Type B pancreatic cell (in vitro differentiated cells): ENCODE measurements around the gene RBM14. TPM values are rescaled to one million over a fixed set of nuclear protein-coding genes. Genes with fewer than 3 reads are reported as not detected.
"Not testable (repeated sequence)": the region's sequence is repeated elsewhere in the genome, so short reads cannot be mapped to it uniquely, and the experiment has no call there.

Source experiments
- DNase-seq: peaks from one replicate; pipeline ENCODE4 v3.0.0; 2021; ENCODE audit warnings: mixed read lengths; ENCODE audit not compliant: unreplicated experiment; ENCODE audit errors: extremely low spot score
- H3K27ac Mint-ChIP-seq: 2 replicates; pipeline ENCODE4 v1.8.0; 2021; ENCODE audit warnings: mild to moderate bottlenecking, mixed read lengths
- H3K27me3 Mint-ChIP-seq: 2 replicates; pipeline ENCODE4 v1.8.0; 2021; ENCODE audit warnings: mixed read lengths
- H3K36me3 Mint-ChIP-seq: 2 replicates; pipeline ENCODE4 v1.8.0; 2021; ENCODE audit warnings: mixed read lengths
- H3K4me1 Mint-ChIP-seq: one replicate; pipeline ENCODE4 v1.8.0; 2021; ENCODE audit warnings: mixed read lengths; ENCODE audit not compliant: unreplicated experiment
- H3K4me3 Mint-ChIP-seq: 2 replicates; pipeline ENCODE4 v1.8.0; 2021; ENCODE audit warnings: mild to moderate bottlenecking, mixed read lengths
- H3K9me3 Mint-ChIP-seq: 2 replicates; pipeline ENCODE4 v1.8.0; 2021; ENCODE audit warnings: mixed read lengths
- total RNA-seq: library from RNA; stranded (reverse); gene quantifications from 2 replicates; pipeline ENCODE4 v1.2.1, GENCODE V29; 2021; ENCODE audit warnings: low replicate concordance
- TF ChIP-seq, protein P1 (sequence below): fragments of 200-600 bp; sonication (generic); conservative IDR thresholded peaks from 2 replicates; pipeline ENCODE4 v1.5.0; 2021; ENCODE audit warnings: antibody characterized with exemption, mild to moderate bottlenecking

The RBM14 gene
- total RNA-seq, 1 donor from 2014 or later, result 128 TPM

DNA sequence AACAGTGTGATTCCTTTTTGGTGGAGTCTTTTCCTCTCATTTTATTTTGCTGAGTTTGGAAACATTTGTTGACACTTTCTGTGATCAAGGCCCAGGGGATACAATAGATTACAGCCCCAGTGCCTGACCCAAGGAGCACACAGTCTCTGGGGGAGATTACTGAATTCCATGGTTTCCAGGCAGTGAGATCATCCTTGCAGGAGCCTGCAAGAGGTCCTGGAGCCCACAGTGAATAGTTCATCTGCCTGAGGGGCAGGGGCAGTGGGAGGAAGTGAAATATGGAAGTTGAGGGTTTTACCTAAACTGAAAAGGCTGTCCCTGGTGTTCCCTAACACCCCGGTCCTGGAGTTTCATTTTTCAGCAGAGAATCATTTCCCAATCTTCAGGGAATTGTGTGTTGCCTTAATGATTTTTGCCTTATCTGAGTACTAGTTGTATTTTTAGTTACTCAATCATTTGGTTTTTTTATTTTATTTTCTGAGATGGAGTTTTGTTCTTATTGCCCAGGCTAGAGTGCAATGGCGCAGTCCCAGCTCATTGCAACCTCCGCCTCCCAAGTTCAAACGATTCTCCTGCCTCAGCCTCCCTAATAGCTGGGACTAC, 15.7 kb upstream of the RBM14 start:
- TF ChIP-seq, protein P1, sequence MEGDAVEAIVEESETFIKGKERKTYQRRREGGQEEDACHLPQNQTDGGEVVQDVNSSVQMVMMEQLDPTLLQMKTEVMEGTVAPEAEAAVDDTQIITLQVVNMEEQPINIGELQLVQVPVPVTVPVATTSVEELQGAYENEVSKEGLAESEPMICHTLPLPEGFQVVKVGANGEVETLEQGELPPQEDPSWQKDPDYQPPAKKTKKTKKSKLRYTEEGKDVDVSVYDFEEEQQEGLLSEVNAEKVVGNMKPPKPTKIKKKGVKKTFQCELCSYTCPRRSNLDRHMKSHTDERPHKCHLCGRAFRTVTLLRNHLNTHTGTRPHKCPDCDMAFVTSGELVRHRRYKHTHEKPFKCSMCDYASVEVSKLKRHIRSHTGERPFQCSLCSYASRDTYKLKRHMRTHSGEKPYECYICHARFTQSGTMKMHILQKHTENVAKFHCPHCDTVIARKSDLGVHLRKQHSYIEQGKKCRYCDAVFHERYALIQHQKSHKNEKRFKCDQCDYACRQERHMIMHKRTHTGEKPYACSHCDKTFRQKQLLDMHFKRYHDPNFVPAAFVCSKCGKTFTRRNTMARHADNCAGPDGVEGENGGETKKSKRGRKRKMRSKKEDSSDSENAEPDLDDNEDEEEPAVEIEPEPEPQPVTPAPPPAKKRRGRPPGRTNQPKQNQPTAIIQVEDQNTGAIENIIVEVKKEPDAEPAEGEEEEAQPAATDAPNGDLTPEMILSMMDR, result no peak
- H3K27ac Mint-ChIP-seq, result peak overlapping the region; percentile 59
- no peaks in the 10 kb centered on the region for H3K27me3 Mint-ChIP-seq
- no peak overlapping the region for H3K4me3 Mint-ChIP-seq
- no peak for DNase-seq
- H3K4me1 Mint-ChIP-seq, result peaks cover 5% of the 10 kb centered on the region
- H3K36me3 Mint-ChIP-seq, result peaks cover 4% of the 10 kb centered on the region
- H3K9me3 Mint-ChIP-seq, result no peaks in the 10 kb centered on the region

DNA sequence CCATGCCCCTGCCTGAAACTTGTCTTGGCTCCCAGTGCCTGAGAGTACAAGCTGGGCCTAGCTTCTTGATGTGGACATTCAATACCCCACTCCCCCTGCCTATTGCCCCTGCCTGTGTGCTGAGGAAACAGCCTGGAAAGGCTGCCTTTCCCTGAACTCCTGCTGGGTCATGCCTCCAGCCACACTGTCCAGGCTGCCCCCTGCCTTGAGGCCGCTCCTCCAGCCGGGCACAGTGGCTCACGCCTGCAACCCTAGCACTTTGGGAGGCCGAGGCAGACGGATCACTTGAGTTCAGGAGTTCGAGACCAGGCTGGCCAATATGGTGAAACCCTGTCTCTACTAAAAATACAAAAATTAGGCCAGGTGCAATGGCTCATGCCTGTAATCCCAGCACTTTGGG, 13.4 kb upstream of the RBM14 start:
- Mint-ChIP-seq H3K27me3 (no peaks in the 10 kb centered on the region), H3K36me3 (peaks cover 4% of the 10 kb centered on the region), H3K4me1 (peaks cover 5% of the 10 kb centered on the region), H3K4me3 (no peak overlapping the region), H3K9me3 (no peaks in the 10 kb centered on the region), H3K27ac (no peak overlapping the region)
- no peak for DNase-seq
- TF ChIP-seq, protein P1, result no peak

DNA sequence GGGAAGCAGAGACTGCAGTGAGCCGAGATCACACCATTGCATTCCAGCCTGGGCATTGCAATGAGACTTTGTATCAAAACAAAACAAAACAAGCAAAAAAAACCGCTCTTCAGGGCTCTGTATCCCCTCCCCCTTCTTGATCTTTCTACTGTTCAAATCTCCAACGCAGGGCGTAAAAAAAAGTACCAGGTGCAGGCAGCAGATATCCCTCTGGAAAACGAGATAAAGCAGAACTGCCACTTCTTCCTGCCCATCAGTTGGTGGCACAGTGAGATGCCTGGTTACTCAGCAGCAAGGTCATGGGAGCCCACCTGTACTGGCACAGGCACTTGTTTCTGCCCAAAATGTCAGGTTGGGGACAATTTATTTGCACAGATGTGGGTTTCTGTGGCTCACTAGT, 12.3 kb upstream of the RBM14 start:
- DNase-seq, result no peak
- H3K36me3 Mint-ChIP-seq, result peaks cover 4% of the 10 kb centered on the region
- TF ChIP-seq, protein P1, result no peak
- no peak overlapping the region for H3K27ac Mint-ChIP-seq
- no peaks in the 10 kb centered on the region for H3K9me3 Mint-ChIP-seq
- peaks cover 5% of the 10 kb centered on the region for H3K4me1 Mint-ChIP-seq
- H3K27me3 Mint-ChIP-seq, result no peaks in the 10 kb centered on the region
- no peak overlapping the region for H3K4me3 Mint-ChIP-seq

DNA sequence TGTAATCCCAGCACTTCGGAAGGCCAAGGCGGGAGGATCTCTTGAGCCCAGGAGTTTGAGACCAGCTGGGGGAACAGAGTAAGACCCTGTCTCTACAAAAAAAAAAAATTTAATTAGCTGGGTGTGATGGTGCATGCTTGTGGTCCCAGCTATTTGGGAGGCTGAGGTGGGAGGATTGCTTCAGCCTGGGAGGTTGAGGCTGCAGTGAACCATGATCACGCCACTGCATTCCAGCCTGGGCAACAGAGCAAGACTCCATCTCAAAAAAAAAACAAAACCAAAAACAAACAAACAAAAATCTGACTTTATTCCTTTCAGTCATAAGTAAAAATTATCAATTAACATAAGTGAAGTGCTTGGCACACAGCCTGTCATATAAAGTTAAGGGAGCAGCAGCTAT, 9.8 kb upstream of the RBM14 start:
- H3K27me3 Mint-ChIP-seq, H3K27ac Mint-ChIP-seq, H3K36me3 Mint-ChIP-seq, H3K4me1 Mint-ChIP-seq, DNase-seq, H3K9me3 Mint-ChIP-seq, H3K4me3 Mint-ChIP-seq: not testable (repeated sequence)

DNA sequence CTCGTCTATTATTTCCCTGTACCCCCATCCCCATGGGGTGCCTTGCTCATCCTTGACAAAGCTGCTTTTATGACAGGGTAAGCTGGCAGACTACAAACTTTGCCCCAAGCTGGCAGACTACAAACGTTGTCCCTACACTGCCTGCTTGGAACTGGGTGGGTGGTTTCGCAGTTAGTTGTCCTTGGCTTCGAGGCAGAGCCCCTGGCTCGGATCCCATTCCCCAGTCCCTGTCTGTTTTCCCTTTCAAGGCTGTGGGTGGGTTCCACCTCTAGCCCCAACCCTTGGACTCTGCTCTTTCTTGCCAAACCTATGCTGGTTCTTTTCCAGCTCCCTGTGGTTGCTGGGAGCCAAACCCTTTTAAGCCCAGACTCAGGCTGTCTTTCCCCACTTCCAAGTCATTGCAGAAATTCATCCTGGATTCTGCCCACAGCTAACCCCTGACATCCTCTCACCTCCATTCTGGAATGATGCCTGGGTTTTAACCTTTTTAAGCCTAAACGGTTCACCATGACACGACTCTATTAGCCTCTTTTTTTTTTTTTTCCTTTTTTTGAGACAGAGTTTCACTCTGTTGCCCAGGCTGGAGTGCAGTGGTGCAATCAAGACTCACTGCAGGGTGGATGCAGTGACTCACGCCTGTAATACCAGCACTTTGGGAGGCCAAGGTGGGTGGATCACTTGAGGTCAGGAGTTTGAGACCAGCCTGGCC, 9.2 kb upstream of the RBM14 start:
- Mint-ChIP-seq H3K27me3 (no peaks in the 10 kb centered on the region), H3K27ac (no peak overlapping the region), H3K4me1 (no peaks in the 10 kb centered on the region), H3K36me3 (peaks cover 1% of the 10 kb centered on the region), H3K9me3 (no peaks in the 10 kb centered on the region), H3K4me3 (no peak overlapping the region)
- TF ChIP-seq, protein P1, result no peak
- DNase-seq, result no peak
